Smooth muscle cell of the brain vasculature (primary cell): ENCODE results near the gene AIMP1.

Source experiments
- DNase-seq: peaks from one replicate; pipeline ENCODE4 v3.0.0-alpha.2; 2012; ENCODE audit warnings: low read depth, low spot score

Gene AIMP1

DNA sequence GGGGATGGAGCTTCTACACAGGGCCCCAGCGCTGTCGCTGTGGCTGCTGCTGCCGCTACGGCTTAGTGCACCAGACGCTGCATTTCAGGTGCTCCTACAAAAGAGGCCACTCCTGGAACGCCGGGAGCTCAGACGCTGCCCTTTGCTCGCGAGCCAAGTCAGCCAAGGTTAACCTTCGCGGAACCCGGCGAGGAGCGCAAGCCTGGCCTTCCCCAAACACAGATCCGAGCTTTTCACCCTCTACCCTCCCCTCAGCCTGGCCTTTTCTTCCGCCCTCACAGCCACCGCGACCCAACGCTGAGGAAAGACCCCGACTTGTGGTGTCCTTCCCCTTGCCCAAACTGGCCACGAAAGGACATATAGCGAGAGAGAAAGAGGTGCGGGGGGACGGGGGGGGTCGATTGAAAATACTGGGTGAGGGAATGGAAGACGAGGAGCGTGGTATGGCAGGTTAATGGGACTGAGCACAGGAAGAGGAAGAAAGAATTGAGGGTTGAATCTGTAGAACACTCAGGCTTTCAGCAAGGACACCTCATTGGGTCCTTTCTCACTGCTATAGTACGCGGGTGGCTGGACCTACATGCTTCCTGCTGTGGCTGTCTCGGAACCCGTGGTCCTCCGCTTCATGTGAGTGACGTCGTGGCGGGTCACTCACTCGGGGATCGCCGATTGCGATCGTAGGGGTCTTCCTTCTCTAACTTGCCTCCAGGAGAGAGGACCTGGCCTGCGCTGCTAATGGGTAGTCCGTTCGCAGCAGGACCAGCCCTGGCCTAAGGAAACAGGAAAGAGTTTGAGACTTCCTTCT is at the start of gene AIMP1, which contains the start of gene TBCK:
AIMP1 (plus strand) TSS at position 583 of the 805 bp plus-strand sequence. CDS start 8,460 bp downstream, outside the sequence.
TBCK (minus strand) TSS at position 242 of the 805 bp plus-strand sequence. CDS start 7,249 bp downstream, outside the sequence.
- peak; percentile 82 for DNase-seq

DNA sequence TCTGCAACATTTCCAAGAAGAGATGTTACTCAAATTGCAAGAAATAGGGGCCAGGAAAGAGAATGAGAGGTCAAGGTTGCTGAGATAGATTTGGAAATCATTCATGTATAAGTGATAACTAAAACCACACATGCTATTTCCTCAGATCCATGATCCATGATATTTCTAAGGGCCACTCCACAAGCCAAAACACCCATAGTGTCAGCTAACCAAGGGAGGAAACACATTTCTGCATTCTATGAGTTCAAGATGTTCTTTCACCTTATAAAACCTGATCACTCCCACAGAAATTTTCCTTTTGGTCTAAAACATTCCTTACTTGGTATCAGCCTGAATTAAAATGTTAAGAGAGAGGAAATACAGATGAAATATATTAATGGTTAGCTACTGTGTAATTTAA is 47.6 kb upstream of the AIMP1 start:
- no peak for DNase-seq

DNA sequence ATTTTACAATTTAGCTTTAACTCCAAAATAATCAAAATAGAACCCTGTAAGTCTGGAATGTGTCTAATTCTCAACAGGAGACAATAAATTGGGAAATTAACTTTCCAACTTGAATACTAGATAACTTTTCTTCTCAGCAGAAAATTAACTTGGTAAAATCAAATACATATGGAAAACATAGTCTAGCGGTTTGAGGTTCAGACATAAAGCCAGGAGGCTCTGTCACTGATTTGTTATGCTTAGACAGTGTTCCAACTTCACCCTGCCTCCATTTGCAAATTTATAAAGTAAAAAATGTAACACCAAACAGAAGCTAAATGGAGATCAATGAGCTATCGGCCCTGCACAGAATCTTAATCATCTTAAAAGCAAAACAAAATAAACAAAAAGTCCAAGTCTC is 46.6 kb upstream of the AIMP1 start:
- DNase-seq, result no peak

DNA sequence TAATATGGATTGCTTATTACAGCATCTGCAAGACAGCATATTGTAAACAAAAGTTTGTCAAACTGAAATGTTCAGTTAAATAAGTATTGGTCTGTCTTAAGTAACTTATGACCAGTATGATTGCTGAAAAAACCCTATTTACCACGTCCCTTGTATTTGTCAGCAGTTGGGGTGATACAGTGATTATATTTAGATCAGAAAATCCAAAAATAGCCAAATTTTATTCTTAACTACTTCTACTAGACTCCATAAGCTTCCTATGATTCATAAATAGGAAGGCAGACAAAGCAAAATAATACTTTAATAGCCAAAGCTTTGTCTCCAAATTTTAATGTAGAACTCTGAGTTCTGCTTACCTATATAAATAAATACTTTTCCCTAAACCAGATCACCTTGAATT is 45.6 kb upstream of the AIMP1 start:
- DNase-seq, result no peak

DNA sequence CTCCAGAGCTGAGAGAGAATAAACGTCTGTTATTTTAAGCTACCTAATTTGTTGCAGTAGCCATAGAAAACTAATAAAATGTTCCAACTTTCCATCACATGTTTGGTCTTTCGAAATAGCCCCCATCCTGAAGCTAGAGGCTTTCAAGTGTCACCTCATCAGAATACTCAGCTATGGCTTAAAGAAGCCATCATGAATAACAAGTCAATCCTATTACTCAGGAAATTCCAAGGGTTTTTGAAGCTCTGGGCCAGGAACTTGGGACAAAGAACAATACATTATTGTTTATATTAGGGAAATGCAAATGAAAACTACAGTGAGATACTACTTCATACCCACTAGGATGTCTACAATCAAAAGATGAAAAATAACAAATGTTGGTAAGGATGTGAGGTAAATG is 42.5 kb upstream of the AIMP1 start:
- no peak for DNase-seq

DNA sequence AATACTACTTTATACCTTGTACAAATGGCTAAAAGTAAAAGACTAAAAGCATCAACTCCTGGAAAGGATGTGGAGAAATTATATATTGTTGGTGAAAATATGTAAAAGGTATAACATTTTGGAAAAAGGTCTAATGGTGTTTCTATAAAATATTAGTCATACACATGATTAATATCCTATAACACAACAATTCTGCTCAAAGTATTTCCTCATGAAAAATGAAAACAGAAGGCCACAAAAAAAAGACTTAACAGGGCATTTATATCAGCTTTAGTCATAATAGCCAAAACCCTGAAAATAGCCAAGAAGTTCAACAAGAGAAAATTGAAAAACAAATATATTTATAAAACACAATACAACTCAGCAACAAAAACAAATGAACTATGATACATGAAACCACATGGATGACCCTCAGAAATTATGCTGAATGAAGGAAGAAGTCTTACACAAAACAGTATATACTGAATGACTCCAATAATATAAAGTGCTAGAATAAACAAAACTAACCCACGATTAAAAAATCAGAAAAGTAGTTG is 39.1 kb upstream of the AIMP1 start:
- DNase-seq, result no peak

DNA sequence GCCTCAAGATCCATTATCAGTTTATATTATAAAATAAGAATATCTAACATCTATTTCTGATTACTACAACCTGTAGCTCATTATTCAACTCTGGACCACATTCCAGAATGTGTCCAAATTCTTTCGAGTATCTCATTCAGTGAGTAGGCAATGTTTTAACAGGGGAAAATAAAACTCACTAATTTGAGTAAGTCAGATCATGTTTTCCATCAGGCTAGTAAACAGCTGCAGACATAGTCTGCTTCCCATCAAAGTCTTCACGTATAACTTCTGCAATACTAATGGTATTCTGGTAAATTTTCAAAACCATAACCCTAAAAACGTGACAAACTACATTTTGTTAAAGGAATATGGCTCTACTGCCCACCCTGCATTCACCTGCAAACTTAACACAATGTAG is 32.1 kb upstream of the AIMP1 start:
- DNase-seq, result no peak

DNA sequence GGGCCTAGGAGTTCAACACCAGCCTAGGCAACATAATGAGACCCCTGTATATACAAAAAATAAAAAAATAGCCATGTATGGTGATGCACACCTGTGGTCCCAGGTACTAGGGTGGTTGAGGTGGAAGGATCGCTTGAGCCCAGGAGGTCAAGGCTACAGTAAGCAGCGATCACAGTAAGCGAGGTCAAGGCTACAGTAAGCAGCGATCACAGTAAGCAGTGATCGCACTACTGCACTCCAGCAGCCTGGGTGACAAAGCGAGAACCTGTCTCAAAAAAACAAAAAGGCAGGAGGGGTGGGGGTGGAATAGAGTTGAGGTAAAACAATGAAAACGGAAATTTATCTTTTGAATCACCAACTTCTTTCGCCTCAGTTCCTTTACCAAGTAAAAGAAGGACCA is 29.7 kb upstream of the AIMP1 start:
- no peak for DNase-seq

DNA sequence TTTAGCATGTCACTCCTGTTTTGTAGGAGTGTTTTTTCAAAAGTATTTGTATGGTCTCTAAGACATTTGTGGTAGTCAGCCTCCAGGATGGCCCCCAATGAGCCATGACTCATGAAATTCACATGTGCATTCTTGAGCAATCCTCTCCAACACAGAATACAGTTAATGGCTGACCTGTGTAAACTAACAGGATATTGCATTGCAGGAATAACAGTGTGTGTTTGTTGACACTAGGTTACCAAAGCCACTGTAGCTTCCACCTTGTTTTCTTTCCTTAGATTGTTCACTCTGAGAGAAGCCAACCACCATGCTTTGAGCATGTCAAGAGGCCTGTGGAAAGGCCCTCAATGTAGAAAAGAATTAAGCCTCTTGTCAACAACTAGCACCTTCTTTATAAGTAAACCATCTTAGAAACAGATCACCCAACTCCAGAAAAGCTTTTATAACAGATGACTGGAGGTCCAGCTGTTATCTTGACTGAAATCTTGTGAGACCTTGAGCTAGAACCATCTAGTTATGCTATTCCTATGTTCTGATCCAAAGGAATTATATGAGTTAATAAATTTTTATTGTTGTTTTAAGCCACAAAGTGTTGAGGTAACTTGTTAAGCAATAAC is 28.9 kb upstream of the AIMP1 start:
- DNase-seq, result peak; percentile 87

DNA sequence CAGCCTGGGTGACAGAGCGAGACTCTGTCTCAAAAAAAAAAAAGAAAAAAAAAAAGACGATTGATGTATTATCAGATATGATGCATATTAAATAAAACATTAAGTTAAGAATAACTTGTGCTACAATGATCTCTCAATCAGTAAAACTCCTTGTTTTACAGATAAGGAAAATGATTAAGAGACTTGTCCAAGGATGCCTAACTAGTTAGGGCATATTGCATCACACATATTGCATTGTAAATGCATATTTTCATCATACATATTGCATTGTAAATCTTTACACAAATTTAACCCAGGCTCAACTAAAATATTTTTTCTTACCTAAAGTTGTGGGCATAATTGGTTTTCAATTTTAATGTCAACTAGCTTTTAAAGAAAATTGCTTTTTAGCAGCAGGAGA is 26.6 kb upstream of the AIMP1 start:
- DNase-seq, result no peak

DNA sequence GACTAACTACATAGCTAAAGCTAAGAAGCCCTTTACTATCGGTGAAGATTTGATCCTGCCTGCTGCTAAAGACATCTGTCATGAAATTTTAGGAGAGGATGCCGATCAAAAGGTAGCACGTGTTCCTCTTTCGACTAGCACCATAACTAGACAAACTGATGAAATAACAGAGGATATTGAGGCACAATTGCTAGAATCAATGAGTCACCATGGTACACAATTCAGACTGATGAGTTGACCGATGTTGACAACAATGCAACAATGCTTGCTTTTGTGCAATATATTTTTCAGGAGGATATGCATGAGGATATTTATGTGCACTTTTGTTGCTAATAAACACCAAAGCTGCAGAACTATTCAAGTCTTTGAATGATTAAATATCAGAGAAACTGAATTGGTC is 24.7 kb upstream of the AIMP1 start:
- no peak for DNase-seq

DNA sequence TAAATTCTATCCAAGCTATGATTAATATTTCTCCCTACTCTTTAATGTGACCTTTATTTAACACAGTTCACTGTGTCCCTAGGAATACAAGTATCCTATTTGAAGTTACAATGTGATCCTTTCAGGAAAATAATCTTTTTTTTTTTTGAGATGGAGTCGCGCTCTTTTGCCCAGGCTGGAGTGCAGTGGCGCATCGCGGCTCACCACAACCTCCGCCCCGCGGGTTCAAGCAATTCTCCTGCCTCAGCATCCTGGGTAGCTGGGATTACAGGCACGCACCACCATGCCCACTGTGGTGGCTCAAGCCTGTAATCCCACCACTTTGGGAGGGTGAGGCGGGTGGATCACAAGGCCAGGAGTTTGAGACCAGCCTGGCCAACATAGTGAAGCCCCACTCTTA is 22.3 kb upstream of the AIMP1 start:
- no peak for DNase-seq

DNA sequence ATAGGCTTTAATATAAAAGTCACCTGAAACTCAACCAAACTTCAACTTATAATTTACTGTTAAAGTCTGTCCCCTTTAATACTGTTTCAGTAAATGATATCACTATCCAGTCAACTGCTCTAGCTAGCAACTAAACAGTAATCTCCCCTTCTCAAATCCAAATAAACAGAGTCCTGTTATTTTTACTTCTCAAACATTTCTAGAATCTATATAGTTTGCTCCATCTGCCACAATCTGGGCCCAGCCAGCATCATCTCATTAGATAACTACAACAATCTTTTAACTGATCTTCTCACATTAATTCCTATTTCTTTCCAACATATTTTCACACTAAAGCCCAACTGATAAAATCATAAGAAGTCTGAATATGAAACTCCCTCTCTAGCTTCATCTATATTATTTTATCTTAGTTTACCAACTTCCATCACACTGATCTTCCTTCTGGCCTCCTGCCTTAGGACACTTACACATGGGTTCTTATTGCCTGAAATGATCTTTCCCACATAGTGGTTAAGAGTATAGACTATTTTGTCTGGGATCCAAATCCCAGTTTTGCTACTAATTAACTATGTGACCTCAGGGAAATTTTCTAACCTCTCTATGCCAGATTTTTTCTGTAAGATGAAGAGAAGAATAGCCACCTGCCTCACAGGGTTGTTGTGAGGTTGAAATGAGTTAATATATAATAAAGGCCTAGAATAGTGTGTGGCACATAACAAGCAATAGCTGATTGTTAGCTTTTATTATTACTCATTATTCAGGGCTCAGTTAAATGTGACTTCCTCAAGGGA is 18.9 kb upstream of the AIMP1 start:
- no peak for DNase-seq

DNA sequence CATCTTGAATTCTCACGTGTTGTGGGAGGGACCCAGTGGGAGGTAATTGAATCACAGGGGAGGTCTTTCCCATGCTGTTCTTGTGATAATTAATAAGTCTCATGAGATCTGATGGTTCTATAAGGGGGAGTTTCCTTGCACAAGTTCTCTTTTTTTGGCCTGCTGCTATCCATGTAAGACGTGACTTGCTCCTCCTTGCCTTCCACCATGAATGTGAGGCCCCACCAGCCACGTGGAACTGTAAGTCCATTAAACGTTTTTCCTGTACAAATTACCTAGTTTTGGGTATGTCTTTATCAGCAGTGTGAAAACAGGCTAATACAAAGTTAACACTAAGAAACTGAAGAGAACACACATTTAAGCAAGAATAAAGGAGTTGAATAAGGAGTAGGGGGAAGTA is 16.4 kb upstream of the AIMP1 start:
- DNase-seq, result no peak

DNA sequence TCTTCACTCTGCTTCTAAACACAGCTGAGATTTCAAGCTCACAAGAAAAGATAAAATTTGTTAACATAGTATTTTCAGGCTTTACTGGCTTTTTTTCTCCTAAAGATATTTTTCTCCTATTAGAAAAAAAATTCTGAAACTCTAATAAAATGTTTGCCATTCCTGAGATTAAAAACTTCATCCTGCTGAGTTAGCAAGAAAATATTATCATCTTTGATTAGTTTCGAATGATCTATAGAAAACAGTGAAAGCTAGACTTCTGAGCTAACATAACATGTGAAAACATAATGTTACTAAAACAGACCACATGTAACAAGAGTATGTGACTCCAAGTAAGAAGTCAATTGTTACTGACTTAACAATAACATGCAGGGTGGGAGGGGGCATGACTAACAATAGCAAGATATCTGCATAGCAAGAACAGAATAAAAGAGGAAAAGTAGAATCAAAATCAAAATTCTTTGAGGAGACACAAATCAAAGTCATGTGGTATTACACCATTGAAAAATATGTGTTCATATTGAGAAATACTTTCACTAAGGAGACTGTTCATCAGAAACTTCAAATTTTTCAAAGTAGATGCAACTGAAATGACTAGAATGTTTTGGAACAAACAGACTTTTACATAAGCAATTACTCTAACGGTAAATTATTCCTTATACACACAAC is 14.8 kb upstream of the AIMP1 start:
- DNase-seq, result no peak

DNA sequence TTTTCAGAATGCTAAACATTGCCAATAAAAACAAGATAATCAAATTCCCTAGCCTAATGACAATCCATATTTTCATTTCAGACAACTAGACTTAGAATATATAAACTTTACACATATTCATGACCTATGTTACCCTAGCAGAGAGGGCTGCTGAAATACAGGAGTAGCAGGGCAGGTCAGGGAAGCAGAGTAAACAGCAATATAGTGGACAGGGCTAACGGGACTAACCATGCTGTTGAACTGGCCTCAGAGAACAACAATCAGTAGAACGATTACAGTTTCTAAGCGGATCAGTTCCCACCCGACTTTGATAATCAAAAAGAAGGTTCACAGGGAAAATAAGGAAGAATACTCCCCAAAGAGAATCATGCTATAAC is 14.3 kb upstream of the AIMP1 start:
- DNase-seq, result no peak

DNA sequence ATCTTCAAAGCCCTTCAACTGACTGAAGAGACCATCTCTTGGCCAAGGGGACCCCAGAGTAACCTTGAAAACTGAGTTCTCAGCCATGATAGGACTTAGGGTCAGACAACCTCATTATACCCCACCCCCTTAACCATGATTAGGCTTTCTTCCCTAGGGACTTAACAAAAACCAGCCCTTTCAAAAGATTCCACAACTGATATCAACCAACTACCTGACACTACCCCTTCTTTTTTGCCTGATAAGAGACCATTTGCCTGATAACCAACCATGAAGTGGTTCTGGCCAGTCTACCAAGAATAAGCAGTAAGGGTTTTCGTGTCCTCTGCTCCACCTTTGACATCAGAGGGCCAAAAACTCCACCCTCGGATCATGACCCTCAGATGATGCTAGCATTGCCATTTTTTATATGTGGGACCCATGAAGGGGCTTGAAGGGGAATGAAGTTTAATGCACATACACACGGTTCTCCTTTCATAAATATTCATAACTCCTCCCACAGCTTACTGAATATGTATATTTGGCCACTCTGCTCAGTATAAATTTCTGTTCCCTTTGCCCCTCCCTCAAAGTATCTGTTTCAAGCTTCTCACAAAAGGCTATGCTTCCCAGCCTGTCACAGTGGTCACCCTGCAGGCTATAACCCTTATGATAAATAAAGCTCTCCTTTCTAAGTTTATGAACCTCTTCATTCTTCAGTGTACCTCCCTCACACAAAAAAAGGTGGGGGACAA is 12.6 kb upstream of the AIMP1 start:
- no peak for DNase-seq

DNA sequence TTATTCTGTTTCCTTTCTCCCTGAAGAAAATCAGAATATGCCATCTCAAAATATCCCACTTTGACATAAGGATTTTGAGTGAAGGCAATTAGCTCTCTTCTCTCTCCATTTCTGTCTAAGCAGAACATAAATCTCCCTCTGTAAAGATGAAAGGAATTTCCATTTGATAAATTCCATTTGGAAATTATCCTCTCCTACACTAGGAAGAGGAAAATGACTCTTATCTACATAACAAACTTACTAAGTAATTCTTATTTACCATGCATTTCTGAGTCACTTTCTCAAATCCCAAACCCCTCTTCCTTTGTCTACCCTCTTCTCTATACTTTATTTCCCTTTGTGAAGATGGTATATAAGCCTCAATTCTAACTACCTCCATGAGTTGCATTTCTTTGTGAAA is 11.7 kb upstream of the AIMP1 start:
- no peak for DNase-seq

DNA sequence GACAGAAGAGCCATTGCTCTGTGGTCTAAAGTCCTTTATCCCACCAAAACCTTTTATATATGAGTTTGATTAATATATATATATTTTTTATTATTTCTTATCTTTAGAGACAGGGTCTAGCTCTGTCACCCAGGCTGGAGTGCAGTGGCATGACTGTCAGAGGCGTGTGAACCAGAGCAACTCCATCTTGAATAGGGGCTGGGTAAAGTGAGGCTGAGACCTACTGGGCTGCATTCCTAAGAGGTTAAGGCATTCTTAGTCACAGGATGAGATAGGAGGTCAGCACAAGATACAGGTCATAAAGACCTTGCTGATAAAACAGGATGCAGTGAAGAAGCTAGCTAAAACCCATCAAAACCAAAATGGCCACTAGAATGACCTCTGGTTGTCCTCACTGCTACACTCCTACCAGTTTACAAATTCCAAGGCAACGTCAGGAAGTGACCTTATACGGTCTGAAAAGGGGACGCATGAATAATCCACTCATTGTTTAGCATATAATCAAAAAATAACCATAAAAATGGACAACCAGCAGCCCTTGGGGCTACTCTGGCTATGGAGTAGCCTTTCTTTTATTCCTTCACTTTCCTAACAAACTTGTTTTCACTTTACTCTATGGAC is 10.8 kb upstream of the AIMP1 start:
- no peak for DNase-seq

DNA sequence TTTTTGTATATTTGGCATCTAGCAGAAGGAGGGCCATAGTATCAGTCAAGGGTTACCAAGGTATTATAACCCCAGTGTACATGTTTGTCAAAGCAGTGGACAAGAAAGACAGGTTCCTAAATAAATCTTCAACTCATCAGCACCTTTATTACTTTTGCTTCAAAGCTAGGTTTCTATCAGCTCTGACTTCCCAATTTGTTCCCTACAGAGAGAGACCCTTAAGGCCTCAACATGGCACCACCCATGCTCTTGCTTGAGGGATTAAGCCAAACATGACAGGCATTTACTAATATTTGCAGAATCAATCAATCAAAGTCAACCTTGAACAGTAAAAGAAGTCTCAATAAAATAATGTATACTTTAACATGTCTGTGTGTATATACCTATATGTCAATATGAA is 9.8 kb upstream of the AIMP1 start:
- no peak for DNase-seq

DNA sequence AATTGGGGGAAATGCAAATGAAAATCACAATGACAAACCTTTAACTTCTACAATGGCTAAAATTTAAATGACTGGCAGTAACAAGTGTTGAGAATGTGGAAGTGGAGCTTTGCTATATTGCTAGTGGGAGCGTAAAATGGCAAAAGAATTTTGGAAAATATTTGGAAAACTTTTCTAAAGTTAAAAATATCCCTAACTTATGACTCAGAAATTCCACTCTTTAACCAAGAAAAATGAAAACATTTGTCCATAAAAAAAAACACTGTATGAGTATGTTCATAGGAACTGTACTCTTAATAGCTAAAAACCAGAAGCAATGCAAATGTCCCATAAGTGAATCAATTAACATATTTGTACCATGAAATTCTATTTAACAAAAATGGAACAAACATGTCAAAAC is 4.0 kb upstream of the AIMP1 start:
- DNase-seq, result no peak
